HL-60 (cell line): ENCODE results near the gene WRAP53.

Experiments
- CTCF ChIP-seq: IDR thresholded peaks from one replicate; pipeline ENCODE4 v1.5.1; 2011; ENCODE audit warnings: low read length, control low read depth, inconsistent platforms; ENCODE audit not compliant: insufficient read depth
- GABPA ChIP-seq: IDR thresholded peaks from 2 replicates; pipeline ENCODE4 v1.6.1; 2012; ENCODE audit warnings: low read depth
- POLR2AphosphoS5 ChIP-seq: IDR thresholded peaks from 2 replicates; pipeline ENCODE4 v1.6.1; 2012; ENCODE audit warnings: low read depth
- SPI1 ChIP-seq: IDR thresholded peaks from 2 replicates; pipeline ENCODE4 v1.6.1; 2012; ENCODE audit warnings: low read depth, mild to moderate bottlenecking, borderline replicate concordance
- TF ChIP-seq, protein P1 (sequence below): IDR thresholded peaks from 2 replicates; pipeline ENCODE4 v1.6.1; 2012; ENCODE audit warnings: low read depth; ENCODE audit not compliant: insufficient replicate concordance

DNA sequence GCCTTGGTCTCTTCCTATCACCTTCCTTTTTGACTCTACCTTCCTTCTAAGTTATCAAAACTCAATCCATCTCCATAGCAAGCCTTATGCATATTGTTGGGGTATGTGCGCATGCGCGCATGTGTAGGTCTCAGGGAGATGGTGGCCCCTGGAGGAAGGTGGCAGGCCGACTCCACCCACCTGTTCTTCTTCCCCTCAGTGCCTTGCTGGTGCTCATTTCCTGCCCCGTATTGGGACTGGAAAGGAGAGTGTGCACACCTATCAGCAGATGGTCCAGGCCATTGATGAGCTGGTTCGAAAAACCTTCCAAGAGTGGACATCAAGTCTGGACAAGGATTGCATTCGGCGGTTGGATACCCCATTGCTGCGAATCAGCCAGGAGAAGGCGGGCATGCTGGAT, 54.5 kb downstream of the WRAP53 start:
- TF ChIP-seq, protein P1, sequence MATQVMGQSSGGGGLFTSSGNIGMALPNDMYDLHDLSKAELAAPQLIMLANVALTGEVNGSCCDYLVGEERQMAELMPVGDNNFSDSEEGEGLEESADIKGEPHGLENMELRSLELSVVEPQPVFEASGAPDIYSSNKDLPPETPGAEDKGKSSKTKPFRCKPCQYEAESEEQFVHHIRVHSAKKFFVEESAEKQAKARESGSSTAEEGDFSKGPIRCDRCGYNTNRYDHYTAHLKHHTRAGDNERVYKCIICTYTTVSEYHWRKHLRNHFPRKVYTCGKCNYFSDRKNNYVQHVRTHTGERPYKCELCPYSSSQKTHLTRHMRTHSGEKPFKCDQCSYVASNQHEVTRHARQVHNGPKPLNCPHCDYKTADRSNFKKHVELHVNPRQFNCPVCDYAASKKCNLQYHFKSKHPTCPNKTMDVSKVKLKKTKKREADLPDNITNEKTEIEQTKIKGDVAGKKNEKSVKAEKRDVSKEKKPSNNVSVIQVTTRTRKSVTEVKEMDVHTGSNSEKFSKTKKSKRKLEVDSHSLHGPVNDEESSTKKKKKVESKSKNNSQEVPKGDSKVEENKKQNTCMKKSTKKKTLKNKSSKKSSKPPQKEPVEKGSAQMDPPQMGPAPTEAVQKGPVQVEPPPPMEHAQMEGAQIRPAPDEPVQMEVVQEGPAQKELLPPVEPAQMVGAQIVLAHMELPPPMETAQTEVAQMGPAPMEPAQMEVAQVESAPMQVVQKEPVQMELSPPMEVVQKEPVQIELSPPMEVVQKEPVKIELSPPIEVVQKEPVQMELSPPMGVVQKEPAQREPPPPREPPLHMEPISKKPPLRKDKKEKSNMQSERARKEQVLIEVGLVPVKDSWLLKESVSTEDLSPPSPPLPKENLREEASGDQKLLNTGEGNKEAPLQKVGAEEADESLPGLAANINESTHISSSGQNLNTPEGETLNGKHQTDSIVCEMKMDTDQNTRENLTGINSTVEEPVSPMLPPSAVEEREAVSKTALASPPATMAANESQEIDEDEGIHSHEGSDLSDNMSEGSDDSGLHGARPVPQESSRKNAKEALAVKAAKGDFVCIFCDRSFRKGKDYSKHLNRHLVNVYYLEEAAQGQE: no peak
- TF ChIP-seq CTCF (no peak), POLR2AphosphoS5 (no peak), SPI1 (no peak), GABPA (no peak)
